ENCODE results near the gene CFAP210.
"Not testable (repeated sequence)": the region's sequence is repeated elsewhere in the genome, so short reads cannot be mapped to it uniquely, and the experiment has no call there.

The CFAP210 gene

DNA sequence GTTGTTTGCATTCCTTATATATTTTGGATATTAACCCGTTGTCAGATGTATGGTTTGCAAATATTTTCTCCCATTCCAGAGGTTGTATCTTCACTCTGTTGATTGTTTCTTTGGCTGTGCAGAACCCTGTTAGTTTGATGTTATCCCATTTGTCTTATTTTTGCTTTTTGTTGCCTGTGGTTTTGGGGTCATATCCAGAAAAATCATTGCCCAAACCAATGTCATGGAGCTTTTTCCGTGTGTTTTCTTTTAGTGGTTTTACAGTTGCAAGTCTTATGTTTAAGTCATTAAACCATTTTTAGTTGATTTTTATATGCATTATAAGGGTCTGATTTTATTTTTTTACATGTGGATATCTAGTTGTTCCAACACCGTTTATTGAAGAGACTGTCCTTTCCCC lies 74.3 kb downstream of the CFAP210 start:
- no peak for DNase-seq (ENCODE audit: low spot score)

GRCh38 chr2:169615982-169616381 lies 78.2 kb downstream of the CFAP210 start:
- not testable (repeated sequence) for DNase-seq (ENCODE audit: low spot score)

- no peak for DNase-seq (ENCODE audit: low spot score)
These were observed 80.3 kb downstream of the CFAP210 start for GRCh38 chr2:169613876-169614275.

DNA sequence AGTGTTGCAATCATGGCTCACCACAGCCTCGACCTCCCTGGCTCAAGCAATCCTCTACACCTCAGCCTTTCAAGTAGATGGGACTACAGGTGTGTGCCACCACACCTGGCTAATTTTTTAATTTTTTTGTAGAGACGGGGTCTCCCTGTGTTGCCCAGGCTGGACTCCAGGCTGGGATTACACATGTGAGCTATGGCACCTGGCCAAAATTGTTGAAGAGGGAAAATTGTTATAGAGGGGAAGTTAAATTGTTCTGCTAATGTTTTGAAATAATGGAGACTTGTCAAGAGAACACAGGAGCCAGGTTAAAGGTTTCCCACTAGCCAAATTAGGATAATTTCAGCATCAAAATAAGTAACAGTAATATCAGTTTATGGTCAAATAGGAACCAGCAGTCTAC lies 84.9 kb downstream of the CFAP210 start:
- DNase-seq (ENCODE audit: low spot score): no peak

DNA sequence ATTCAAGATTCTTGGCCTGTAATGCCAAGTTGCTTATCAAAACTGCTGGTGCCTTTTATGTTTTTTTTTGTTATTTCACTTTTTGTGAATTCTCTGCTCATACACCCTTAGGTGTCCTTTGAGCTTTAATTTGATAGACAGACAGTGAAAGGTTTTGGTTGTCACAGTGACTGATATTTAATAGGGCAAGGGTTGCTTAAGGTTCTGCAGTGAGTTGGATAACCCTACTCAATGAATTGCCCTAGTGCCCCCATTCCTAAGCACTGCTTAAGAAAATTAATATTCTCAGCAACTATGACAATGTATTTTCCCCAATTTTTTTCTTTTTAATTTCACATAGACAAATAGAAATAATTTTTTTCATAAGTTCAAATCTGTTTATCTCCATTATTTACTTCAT lies 94.6 kb downstream of the CFAP210 start:
- no peak for DNase-seq (ENCODE audit: low spot score)

- no peak for DNase-seq (ENCODE audit: low spot score)
These were observed 95.2 kb downstream of the CFAP210 start for GRCh38 chr2:169598982-169599381.

DNA sequence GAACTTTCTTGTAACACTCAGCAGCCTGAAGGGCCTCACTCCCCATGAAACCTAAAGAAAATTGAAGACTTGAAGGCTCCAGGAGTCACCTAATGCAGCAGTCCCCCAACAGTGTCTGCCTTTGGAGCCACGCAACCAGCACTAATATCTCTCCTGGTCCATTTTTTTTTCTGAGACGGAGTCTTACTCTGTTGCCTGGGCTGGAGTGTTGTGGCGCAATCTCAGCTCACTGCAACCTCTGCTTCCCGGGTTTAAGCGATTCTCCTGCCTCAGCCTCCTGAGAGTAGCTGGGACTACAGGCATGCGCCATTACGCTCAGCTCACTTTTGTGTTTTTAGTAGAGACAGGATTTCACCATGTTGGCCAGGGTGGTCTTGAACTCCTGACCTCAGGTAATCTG lies 97.7 kb downstream of the CFAP210 start:
- DNase-seq (ENCODE audit: low spot score): not testable (repeated sequence)
